HG03095 (cell line): ENCODE results near the gene SLC17A9.
A peak's percentile ranks its signal among the peaks of the same experiment; 100 is the strongest.

ENCODE experiments used
- ATAC-seq: cut with Tn5 transposase; IDR thresholded peaks from one replicate; pipeline ENCODE4 v1.9.1; 2021; ENCODE audit warnings: moderate library complexity; ENCODE audit not compliant: unreplicated experiment

Gene SLC17A9

GRCh38 chr20:62937268-62938104 lies 15.0 kb upstream of the SLC17A9 start:
- peak; percentile 71 for ATAC-seq

GRCh38 chr20:62938105-62938888 lies 14.2 kb upstream of the SLC17A9 start, which contains the start of gene GID8:
Gene GID8 (plus strand): TSS chr20:62938147. CDS start chr20:62941503, 3,356 bp downstream.
- peak; percentile 43 for ATAC-seq

DNA sequence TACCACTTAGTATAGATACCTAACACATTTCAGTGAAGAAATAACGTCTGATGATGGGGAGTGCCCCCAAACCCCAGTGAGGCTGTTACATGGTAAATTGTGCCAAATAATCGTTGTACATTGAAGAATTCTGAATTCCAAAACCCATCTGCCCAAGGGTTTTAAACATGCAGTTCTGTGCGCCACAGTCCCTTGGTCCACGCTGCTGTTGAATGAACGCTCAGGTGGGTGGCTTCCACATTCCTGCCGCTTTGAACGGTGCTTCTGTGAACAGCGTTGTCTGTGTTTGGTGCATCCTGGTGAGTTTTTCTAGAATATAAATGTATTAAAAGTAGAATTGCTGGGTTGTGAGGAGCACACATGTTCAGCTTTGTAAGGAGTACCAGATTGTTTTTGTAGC lies 11.6 kb upstream of the SLC17A9 start:
- no peak for ATAC-seq

- no peak for ATAC-seq
These were observed 10.7 kb upstream of the SLC17A9 start for GRCh38 chr20:62941792-62942191.

GRCh38 chr20:62942456-62942855 lies 10.1 kb upstream of the SLC17A9 start:
- ATAC-seq = no peak

DNA sequence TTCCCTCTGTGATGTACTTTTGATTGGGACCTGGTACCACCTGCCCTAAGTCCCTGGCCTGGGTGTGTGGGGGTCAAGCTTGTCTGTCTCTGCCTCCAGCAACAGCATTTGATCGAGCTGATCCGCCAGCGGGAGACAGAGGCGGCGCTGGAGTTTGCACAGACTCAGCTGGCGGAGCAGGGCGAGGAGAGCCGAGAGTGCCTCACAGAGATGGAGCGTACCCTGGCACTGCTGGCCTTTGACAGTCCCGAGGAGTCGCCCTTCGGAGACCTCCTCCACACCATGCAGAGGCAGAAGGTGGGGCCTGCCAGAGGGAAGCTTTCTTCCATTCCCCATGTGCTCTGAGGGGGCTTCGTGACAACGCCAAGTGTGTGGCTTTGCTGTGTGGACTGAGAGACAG lies 9.1 kb upstream of the SLC17A9 start:
- ATAC-seq = no peak

GRCh38 chr20:62944184-62944583 lies 8.3 kb upstream of the SLC17A9 start:
- ATAC-seq = no peak

DNA sequence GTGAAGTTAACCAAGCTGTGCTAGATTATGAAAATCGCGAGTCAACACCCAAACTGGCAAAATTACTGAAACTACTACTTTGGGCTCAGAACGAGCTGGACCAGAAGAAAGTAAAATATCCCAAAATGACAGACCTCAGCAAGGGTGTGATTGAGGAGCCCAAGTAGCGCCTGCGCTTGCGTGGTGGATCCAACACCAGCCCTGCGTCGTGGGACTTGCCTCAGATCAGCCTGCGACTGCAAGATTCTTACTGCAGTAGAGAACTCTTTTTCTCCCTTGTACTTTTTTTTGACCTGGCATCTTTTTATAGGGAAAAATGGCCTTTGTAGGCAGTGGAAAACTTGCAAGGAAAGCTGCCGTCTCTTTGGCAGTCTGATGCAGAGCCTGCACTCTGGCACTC lies 7.8 kb upstream of the SLC17A9 start:
- ATAC-seq = no peak

- ATAC-seq = no peak
These were observed 6.7 kb upstream of the SLC17A9 start for GRCh38 chr20:62945771-62946339.

DNA sequence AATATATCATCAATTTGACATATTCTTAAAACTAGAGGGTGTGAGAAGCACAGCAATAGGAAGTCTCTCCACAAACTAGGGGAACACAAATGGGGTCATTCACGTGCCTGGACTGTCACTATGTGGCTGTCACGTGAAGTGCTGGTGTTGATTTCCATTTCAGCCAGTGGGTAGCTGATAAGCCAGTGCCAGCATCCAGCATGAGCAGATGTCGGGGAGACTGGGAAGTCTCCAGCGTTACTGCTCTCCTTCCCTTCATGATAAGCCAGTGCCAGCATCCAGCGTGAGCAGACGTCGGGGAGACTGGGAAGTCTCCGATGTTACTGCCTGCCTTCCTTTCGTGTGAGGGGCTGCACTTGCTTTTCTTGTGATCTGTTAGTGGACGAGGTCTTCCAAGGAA lies 5.6 kb upstream of the SLC17A9 start:
- no peak for ATAC-seq

DNA sequence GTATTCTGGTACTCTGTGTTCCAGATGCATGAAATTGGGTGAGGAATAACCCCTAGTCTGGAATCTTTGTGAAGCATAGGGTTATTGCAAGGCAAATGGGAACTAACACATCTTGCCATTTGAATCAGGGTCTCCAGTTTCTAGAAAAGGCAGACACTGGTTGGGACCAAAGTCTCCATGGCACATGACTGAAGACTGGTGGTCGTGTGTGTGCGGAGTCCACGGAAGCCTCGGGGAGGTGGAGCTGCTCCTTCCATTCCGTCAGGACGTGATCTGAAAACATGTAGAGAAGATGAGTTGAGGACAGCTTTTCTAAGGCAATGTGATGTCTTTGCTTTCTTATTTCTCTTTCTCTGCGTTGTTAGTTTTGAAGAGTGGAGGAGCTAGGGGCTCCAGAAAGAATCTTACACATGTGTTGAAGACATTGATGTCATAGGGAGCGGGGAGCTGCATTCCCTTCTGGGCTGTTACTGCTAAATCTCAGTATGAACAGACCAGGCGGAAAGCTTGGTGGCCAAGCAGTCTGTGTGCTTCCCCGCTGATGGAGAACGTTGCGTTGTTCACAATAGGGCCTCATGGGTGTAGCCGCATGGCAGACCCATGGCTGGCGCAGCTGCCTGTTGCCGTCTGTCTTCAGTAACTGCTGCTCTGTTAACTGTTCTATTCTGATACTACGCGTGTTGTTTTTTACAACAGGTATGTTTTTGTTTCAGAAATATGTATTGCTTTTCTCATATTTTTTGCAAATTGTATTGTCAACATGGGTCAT lies 4.8 kb upstream of the SLC17A9 start:
- ATAC-seq = no peak

DNA sequence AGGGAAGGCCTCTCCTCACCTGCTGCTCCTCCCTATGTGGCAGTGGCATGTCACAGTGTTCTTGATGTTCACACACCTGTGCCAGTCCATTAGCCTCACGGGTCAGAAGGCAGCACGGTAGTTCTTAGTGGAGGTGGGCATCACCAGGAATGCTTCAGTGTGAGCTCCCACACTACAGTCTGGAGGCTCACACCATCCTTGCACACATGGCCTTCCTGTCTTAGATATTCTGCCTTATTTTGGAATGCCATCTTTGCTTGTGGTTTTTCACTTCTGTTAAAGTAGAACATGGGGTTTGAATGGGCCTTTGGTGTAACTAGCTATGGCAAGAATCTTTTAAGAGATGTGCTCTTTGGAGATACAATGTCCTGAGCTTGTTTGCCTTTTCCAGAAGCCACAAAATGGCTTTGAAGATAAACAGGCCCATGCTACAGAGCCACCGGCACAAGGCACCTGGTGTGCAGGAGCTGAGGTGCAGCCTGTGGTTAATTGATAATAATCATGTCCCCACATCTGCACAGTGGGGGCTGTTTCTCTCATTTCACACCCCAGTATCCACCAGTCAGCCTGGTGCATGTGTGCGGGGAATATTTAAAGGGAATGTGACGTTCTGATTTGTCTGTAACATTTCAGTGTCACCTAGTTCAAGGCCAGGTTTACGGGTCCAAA lies 3.2 kb upstream of the SLC17A9 start:
- ATAC-seq = no peak

- no peak for ATAC-seq
These were observed 2.5 kb upstream of the SLC17A9 start for GRCh38 chr20:62949962-62950361.

DNA sequence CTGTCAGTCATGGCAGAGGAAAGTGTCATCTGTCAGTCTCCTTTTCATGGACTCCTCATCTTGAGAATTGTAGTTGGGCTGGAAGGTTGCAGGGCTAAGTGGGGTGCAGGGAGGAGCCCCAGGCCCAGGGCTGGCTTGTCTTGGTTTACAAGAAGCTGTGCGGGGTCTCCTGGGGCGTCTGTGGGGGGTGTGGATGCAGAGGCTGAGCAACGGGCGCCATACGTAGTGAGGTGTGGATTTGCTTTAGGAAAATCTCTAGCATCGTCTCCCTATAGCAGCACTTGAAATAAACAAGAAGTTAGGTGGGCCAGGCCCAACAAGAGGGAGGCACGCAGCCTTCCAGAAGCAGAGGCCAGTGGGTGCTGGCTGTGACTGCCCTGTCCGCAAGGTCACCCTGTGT lies 1.8 kb upstream of the SLC17A9 start:
- no peak for ATAC-seq

DNA sequence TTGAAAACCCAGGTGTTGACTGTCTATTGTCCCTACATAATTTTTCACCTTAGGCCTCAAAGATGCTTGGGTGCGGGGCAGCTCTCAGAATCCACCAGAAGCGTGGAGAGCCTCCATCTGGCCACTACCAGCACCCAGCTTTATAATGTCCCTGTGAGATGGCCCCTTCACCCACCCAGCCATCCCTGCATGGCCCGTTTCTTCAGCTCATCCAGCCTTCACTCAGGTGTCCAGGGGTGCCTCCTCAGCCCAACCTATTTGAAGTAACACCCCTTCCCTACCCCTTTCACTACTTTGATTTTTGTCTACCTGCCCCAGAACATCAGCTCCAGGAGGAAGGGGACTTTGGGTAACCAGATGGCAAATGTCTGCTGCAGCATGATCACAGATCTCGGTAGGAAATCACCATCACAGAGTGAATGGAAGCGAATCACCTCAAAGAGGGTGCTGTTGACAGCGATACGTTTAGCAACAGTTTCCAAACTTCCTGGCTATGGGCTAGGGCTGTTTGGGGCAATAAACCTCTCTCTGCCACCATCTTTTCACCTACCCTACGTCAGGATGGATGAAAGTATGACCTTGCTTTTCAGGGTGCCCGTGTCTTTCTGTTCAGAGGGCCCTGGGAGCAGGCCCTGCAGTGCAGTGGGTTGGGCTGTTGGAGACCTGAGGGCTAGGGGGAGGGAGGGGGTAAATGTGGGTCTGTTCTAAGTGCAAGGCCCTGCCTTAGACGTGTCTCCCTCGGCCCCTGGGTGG lies 1.2 kb upstream of the SLC17A9 start:
- no peak for ATAC-seq

DNA sequence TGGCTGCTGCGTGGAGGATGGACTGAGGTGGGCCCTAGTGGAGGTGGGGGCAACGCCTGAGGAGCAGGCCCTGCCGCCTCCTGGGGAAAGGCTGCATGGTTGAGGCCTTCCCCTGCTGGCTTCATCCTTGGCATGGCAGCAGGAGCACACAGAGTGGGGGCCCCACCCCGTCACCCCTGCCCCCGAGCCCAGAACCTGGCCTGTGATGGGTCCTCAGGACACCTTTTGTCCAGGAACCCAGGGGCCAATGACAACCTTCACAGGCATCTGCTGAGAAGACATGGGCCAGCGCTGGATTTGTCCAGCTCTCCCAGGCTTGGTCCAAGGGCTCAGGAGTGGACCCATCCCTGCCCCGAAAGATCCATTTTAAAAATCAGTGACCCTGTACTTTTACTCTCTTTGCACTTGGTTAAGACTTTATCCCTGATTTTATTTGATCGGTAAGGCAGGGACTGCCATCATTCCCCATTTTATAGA lies 575 bp upstream of the SLC17A9 start:
- no peak for ATAC-seq

- no peak for ATAC-seq
These were observed 694 bp downstream of the SLC17A9 start for GRCh38 chr20:62952968-62953838.

- ATAC-seq = peak; percentile 73
These were observed 1.6 kb downstream of the SLC17A9 start for GRCh38 chr20:62953839-62954703.
